Measurements from ENCODE around the gene SRSF4.

GRCh38 chr1:29223521-29223920 lies 41.8 kb upstream of the SRSF4 start:
- TF ChIP-seq CTCF (conservative IDR thresholded peaks at IDR 0.05 in 1 of 2, IDR thresholded peaks at IDR 0.05 in 1 of 2; ENCODE audit: extremely low read depth in 1 of 2, insufficient read depth in 1 of 2, low read depth in 1 of 2, low read length in 2 of 2) = no peak
- no peak for TF ChIP-seq EZH2 (IDR thresholded peaks at IDR 0.05; ENCODE audit: borderline replicate concordance, low read length)

Data from mammary epithelial cell (primary cell).